GM19240 (cell line): ENCODE data around the gene DUS1L.

Source experiments
- DNase-seq: peaks from one replicate; pipeline ENCODE4 v3.0.0; 2011; ENCODE audit warnings: low spot score; ENCODE audit not compliant: insufficient read length

The DUS1L gene

GRCh38 chr17:82101301-82101715, 35.7 kb upstream of the DUS1L start:
- DNase-seq = no peak

- DNase-seq = no peak
Observed at GRCh38 chr17:82100502-82101298, 35.1 kb upstream of the DUS1L start.

GRCh38 chr17:82098939-82099763, 33.5 kb upstream of the DUS1L start:
- no peak for DNase-seq

- DNase-seq = peak; percentile 100
Observed at GRCh38 chr17:82098169-82098938, 32.8 kb upstream of the DUS1L start, which contains the start of gene FASN. Gene FASN, minus strand, starts transcription at chr17:82098236. Its CDS starts 1,791 bp downstream, at chr17:82096445.

- DNase-seq = no peak
Observed at GRCh38 chr17:82097919-82098168, 32.2 kb upstream of the DUS1L start.

DNA sequence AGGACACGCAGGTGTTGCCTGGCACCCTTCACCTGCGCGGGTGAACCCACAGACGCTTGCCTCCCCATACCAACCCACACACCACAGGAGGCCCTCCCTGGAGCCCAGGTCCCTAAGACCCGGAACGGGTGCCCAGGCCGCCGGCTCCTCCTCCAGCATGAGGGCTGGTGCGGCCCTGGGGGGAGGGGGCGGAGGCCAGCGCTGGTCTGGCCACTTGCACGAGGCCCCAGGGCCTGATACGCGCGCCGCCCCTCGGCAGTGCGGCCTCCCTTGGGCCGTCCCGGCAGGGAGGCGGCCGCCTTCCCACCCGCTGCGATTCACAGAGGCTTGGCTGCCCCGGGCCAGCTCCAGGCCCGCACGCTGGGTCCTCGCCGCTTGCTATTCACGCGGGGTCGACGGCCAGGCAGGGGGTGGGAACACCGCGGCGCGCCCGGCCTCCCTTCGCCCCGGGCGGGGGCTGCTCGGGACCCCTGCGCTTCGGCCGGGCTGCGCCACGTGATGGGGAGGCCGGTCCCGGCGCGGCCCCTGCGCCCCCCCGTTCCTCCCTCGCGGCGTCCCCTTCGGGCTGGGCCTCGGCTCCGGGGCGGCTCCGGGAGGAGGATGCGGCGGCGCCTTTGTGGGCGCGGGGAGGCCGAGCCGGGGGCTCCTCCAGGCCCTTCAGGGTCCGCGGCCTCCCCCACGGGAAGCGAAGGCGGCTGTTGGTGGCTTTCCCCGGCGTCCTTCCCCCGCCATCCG, 31.7 kb upstream of the DUS1L start:
- DNase-seq = peak; percentile 61

- DNase-seq = no peak
Observed at GRCh38 chr17:82096709-82097183, 31.1 kb upstream of the DUS1L start.

DNA sequence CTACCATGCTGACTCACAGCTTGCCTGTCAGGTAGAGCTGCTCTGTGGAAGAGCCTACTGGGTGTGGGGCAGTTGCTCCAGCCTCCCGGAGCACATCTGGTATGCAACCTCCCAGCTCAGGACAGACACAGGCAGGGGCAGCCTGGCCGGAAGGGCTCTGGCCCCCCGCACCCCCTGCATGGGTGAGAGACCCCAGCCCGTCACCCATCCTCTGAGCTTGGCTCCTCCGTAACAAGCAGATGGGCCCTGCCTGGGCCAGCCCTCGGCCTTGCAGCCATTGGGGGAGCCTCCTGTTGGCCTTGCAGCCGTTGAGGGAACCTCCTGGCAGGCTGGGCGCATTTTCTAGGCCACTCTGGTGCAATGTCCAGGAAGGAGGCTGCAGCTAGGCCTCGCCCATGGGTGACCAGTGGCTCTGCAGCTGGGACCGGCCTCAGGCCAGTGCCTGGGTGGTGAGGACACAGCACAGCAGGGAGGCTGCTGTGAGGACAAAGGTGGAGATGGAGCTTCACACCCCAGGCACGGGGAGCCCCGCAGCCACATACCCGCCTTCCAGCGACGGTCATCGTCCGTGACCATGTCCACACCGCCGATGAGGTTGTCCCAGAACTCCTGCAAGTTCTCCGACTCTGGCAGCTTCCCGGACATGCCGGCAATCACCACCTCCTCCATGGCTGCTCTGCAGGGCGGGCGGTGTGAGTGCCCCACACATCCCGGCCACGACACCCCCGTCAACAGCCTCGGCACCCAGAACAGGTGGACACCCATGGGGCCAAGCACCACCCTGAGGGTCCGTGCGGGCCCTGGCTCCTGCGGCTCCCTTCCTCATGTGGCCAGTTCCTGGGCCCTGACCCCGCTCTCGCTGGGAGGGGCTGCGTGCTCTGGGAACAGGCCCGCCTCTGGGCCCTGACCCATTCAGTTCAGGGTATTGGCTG, 30.4 kb upstream of the DUS1L start:
- DNase-seq = no peak

DNA sequence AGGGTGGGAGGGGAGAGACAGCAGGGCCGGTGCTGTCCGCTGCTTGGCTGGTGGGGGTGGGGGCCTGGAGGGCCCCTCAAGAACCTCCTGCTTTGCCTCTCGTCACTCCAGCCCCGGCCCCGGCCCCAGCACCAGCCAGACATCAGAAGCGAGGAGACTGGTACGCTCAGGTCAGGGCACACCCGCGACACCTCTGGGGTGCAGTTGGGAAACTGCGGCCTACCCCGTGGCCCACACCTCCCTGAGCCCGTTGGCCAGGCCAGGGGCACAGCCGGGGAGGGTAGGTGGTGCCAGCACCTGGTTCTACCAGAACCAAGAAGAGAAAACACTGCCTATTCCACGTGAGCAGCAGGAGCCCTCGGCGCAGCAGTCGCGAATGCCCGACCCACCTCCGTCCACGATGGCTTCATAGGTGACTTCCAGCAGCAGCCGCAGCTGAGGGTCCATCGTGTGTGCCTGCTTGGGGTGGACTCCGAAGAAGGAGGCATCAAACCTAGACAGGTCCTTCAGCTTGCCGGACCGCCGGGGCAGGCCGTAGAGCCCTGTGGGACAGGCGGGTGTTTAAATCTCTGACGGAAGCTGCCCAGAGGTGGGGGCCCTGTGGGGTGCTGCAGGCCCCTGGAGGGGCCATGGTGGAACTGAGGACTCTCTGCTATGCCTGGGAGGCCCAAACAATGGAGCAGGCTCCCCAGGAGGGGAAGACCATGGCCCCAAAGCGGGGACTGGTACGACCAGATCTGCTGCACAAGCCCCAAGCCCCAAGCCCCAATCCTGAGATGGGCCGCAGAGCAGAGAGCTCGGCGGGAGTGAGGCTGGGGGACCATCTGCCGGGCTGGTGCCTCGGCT, 29.6 kb upstream of the DUS1L start:
- no peak for DNase-seq

DNA sequence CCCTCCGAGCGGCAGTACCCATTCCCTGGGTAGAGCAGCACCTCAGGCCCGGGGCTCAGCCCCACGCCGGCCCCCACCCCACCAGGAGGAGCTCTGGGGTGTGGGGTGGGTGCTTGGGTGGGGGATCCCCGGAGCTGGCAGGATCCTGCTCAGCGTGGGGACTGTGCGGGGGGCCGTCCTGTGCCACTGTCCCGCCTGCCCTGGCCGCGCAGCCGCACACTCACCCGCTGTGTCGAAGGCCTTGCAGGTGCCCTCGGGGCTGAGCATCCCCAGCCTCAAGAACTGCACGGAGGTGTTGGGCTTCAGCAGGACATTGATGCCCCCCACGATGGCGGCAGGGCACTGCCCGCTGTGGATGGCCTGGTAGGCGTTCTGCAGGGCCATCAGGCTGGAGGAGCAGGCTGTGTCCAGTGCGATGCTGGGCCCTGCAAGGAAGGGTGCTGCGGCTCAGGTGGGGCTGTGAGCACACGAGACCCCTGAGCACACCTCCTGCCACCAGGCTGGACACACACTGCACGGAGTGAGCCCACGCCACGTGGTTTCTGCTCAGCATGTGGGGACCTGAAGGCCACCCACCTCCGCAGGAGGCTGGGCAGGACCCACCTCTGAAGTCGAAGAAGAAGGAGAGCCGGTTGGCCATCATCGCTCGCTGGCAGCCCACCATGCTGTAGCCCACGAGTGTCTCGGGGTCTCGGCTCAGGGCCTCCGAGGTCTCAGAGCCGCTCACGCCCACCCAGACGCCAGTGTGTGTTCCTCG, 27.6 kb upstream of the DUS1L start:
- no peak for DNase-seq

- DNase-seq = no peak
Observed at GRCh38 chr17:82092628-82092994, 27.0 kb upstream of the DUS1L start.

DNA sequence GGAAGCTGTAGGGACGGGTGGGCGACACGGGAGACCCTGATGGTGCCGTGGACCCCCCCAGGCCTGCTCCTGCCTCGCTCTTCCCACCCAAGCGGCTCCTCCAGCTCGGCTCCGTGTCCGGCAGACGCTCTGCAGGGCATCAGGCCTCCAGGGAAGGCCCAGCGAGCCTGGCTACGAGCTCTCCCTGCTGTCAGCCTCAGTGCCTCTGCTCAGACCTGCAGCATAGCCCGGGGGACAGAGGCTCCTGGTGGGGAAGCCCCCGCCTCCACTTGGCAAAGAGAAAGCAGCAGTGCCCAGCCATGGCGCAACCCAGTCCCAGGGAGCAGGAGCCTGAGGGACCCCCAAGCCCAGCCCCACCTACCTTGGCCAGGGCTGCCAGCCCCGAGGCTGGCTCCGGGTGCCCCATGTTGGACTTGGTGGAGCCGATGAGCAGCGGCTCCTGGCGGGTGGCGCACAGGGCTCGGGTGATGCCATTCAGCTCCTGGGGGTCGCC, 26.5 kb upstream of the DUS1L start:
- no peak for DNase-seq

- no peak for DNase-seq
Observed at GRCh38 chr17:82091264-82092066, 25.9 kb upstream of the DUS1L start.

GRCh38 chr17:82090549-82091263, 25.1 kb upstream of the DUS1L start:
- DNase-seq = no peak

- no peak for DNase-seq
Observed at GRCh38 chr17:82089723-82090548, 24.3 kb upstream of the DUS1L start.
